Spleen (tissue), 7 donors: ENCODE results near the gene TDRD9.

ENCODE experiments used
- POLR2A ChIP-seq, 3 donors: fragments of 450-650 bp; IDR thresholded peaks; one replicate each; pipeline ENCODE4 v1.5.1; 2017; ENCODE audit warnings: antibody characterized with exemption in 3 of 3, mild to moderate bottlenecking in 1 of 3
- TF ChIP-seq, protein P1 (sequence below), 11 experiments: fragments of 200-600 bp in 7 of 11; fragments of 450-650 bp in 4 of 11; sonication (generic) in 4 of 11; IDR thresholded peaks in 8 of 11; conservative IDR thresholded peaks in 3 of 11; 1 replicate in 7 of 11; 2 replicates in 4 of 11; pipeline versions ENCODE4 v1.4.0 to v1.8.0; 2016 to 2021; ENCODE audit warnings: antibody characterized with exemption in 11 of 11, inconsistent platforms in 4 of 11, mild to moderate bottlenecking in 1 of 11
- donor health status: DM: no; HTN: no; CAD: no; lungs with moderate emphysema.
- donor health status: DM: no; HTN: no; CAD: no.
- donor health status: DM: no; HTN: no; CAD: no.

DNA sequence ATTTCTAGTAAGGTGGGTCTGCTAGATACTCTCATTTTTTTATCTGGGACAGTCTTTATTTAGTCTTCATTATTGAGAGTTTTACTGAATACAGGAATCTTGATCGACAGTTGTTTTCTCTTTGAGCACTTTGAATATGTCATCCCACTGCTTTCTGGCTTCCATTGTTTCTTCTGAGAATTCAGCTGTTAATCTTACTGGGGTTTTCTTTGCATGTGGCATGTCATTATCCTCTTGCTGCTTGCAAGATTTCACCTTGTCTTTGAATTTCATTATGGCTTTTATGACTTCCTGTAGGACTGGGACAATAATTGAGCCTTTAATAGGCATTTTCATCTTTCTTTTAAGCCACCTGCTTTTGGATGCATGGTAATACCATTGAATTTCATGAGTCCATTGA lies 60.8 kb downstream of the TDRD9 start:
- TF ChIP-seq, protein P1, sequence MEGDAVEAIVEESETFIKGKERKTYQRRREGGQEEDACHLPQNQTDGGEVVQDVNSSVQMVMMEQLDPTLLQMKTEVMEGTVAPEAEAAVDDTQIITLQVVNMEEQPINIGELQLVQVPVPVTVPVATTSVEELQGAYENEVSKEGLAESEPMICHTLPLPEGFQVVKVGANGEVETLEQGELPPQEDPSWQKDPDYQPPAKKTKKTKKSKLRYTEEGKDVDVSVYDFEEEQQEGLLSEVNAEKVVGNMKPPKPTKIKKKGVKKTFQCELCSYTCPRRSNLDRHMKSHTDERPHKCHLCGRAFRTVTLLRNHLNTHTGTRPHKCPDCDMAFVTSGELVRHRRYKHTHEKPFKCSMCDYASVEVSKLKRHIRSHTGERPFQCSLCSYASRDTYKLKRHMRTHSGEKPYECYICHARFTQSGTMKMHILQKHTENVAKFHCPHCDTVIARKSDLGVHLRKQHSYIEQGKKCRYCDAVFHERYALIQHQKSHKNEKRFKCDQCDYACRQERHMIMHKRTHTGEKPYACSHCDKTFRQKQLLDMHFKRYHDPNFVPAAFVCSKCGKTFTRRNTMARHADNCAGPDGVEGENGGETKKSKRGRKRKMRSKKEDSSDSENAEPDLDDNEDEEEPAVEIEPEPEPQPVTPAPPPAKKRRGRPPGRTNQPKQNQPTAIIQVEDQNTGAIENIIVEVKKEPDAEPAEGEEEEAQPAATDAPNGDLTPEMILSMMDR (IDR thresholded peaks at IDR 0.05 in 8 of 11, conservative IDR thresholded peaks at IDR 0.05 in 3 of 11), result no peak
- TF ChIP-seq POLR2A (IDR thresholded peaks at IDR 0.05), result no peak
